Glomerular visceral epithelial cell (primary cell): Measurements from ENCODE around the gene FBH1.
"Not testable (repeated sequence)": the region's sequence is repeated elsewhere in the genome, so short reads cannot be mapped to it uniquely, and the experiment has no call there.

Experiments
- DNase-seq: peaks from one replicate; pipeline ENCODE4 v3.0.0-alpha.2; 2016; ENCODE audit errors: extremely low spot score

FBH1 gene

DNA sequence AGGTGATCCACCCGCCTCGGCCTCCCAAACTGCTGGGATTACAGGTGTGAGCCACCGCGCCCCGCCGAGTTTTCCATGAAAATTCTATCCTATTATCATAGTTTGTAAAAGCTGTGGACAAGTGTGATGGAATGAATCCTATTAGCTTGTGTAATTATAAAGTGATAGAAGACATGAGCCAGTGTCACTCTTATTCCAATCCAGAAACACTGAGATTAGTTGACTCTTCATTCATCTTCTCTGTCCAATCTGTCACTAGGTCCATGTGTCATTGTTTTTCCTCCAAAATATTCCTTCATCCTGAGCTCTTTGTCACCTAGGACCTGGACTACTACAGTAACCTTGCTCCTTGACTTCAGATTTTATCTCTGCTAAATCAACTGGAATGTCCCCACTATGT, 13.5 kb downstream of the FBH1 start:
- no peak for DNase-seq

GRCh38 chr10:5904227-5904626, 14.2 kb downstream of the FBH1 start:
- DNase-seq = no peak

DNA sequence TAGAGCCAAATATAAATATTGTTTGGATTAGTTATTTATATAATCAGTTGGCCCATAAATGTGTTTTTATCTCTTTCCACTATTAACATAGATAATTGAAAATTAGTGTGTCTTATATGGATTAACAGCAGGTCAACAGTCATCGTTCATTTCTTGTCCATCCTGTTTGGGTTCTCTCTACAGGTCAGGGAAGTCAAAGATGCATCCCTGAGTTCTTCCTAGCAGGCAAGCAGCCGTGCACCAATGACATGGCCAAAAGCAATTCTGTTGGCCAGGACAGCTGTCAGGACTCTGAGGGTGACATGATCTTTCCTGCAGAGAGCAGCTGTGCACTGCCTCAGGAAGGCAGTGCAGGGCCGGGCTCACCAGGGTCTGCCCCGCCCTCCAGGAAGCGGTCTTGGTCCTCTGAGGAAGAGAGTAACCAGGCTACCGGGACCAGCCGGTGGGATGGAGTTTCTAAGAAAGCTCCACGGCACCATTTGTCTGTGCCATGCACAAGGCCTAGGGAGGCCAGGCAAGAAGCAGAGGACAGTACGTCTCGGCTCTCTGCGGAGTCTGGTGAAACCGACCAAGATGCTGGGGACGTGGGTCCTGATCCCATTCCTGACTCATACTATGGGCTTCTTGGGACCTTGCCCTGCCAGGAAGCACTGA, 15.9 kb downstream of the FBH1 start:
- DNase-seq = no peak

DNA sequence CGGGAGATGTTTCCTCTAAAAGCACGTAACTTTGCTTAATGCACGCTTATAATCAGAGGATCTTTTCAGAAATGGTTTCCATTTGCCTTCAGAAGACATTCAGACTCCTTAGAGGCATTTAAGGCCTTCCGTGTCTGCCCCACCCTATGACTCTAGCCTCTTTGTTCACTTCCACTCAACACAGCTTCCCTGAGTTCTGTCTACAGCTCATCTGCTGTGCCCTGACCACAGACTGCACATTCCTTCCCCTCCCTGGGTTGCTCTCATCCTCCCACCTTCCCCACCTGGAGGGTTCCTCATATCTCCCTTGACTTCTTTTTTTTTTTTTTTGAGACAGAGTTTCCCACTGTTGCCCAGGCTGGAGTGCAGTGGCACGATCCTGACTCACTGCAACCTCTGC, 16.6 kb downstream of the FBH1 start:
- no peak for DNase-seq

DNA sequence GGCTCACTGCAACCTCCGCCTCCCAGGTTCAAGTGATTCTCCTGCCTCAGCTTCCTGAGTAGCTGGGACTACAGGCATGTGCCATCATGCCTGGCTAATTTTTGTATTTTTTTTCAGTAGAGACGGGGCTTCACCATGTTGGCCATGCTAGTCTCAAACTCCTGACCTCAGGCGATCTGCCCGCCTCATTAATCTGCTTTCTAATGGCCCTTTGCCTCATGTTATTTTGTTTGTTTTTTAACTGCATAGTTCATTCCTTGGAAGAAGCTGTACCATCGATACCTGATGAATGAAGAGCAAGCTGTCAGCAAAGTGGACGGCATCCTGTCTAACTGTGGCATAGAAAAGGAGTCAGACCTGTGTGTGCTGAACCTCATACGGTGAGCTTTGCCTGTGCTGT, 18.6 kb downstream of the FBH1 start:
- DNase-seq = not testable (repeated sequence)

DNA sequence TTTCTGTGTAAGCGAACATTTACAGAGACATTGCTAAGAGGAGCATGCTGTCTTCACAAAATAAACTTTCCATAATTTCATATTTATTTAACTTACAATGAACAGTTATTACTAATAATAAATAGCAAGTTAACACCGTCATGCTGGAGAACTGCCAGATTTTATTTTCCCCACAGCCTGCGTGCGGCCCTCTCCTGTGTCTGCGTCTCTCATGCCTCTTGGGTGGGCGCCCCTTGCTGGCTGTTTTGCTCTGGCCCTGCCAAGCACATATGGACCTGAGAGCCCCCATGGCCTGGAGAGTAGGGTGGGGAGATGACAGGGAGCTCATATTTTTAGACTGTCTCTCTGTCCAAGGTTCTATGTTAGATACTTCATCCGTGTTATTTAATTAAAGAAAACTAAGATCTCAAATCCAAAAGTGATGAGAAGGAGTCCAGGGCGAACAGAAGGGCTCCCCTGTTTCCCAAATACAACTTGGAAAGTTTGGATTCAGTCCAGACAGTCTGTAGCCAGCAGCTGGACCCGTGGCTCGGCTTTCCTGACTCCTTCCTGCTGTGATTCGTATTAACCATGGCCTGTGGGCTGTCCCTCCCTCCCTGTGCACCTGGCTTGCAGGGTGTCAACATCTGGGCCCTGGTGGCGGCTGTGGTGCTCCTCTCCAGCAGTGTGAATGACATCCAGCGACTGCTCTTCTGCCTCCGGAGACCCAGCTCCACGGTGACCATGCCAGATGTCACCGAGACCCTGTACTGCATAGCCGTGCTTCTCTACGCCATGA, 20.5 kb downstream of the FBH1 start:
- DNase-seq = no peak

DNA sequence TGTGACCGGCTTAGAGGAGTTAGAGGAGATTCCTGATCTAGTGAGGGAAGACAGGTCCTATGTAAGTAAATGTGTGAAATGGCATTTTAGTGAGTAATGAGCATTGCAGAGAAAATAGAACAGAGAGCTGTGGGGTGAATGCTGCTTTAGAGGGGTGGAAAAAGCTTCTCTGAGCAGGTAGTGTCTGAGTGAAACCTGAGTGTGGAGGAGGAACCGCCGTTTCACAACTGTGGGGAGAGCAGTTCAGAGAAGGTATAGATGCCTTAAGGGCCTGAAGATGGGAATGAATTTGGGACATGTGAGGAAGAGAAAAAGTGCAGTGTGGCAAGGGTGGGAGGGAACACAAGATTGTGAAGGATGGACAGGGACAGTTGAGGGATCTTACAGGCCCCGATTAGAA, 21.6 kb downstream of the FBH1 start:
- DNase-seq = no peak

DNA sequence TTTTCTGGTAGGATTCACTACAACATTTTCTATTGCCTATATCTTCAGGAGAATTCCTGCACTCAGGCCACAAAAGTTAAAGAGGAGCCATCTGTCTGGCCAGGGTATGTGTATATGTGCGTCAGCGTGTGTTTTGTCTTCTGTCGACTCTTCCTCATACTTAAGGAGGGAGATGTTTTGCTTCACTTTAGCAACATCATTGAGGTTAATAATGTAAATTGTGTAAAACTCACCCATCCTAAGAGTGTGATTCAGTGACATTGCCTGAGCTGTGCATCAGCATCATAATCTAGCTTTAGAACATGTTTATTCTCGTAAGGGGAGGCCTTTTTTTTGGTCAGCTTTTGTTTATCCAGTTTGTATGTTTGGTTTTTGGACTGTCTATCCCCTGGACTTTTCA, 23.7 kb downstream of the FBH1 start:
- DNase-seq = no peak

DNA sequence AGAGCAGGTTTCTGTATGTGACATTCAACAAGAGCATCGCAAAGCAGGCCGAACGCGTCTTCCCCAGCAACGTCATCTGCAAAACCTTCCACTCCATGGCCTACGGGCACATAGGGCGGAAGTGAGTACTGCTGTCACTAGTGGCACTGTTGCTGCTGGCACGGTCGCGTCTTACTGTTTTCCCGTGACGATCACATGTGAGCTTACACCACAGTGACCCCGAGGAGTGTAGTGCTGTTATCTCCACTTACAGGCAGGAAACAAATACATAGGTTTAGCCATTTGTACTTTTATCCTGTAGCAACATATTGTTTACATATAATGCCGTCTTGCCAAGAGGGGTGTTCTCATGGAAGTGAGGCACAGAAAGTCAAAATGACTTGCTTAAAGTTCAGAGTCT, 25.4 kb downstream of the FBH1 start:
- no peak for DNase-seq

GRCh38 chr10:5917305-5917704, 27.3 kb downstream of the FBH1 start:
- no peak for DNase-seq

- DNase-seq = no peak
These were observed 28.7 kb downstream of the FBH1 start for GRCh38 chr10:5918763-5919162.

DNA sequence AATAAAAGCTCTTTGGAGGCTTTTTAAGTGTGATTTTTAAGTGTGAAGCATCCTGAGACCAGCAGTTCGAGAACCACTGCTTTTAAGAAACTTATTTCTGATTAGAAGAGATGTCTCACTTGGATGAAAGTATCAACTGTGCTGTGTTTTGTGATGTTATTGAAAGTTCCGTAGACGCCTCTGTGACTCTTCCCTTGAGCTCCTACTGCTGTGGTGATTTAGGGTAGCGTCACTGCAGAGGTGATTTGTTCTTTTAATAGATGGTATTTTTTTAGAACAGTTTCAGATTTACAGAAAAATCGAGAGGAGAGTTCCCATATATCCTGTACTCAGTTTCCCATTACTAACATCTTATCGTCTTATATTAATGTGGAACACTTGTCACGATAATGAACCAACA, 29.5 kb downstream of the FBH1 start:
- DNase-seq = no peak

DNA sequence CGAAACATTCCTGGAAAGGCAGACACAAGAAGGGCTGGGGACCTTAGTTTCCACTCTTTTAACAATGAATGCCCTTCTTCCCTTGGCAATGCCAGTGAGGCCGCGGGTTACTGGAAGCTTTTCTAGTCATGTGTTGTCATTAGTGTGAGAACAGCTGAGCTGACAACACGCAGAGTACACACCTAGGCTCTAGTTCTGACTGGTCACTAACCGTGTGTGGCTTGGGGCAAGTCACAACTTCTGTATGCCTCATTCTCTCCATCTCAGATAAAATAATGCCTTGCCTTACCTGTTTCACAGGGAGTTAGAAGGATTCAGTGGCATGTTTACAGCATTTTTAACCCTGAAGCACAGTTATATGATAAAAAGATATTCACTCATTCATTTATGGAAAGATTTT, 31.7 kb downstream of the FBH1 start:
- no peak for DNase-seq

DNA sequence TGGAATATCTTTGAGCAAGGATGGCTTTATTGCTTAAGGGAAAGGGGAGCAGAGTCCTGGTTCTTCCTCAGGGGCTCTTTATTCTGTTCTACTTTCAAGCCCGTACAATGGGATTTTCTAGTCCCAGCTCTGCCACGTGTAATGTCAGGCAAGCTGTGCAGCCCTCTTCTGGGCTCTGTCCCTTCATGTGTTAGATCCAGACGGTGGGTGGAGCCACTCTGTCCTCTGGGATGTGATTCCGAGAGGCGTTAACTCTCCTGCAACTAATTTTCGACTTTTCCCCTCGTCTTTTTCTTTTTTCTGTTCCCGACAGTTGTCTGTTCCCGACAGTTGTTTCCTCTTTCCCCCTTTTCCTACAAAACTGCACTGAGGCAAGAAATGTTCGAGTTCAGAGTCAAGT, 34.8 kb downstream of the FBH1 start:
- DNase-seq = no peak

- no peak for DNase-seq
These were observed 37.3 kb downstream of the FBH1 start for GRCh38 chr10:5927306-5927705.

- no peak for DNase-seq
These were observed 39.4 kb downstream of the FBH1 start for GRCh38 chr10:5929442-5929841.

GRCh38 chr10:5930272-5930671, 40.2 kb downstream of the FBH1 start:
- no peak for DNase-seq

DNA sequence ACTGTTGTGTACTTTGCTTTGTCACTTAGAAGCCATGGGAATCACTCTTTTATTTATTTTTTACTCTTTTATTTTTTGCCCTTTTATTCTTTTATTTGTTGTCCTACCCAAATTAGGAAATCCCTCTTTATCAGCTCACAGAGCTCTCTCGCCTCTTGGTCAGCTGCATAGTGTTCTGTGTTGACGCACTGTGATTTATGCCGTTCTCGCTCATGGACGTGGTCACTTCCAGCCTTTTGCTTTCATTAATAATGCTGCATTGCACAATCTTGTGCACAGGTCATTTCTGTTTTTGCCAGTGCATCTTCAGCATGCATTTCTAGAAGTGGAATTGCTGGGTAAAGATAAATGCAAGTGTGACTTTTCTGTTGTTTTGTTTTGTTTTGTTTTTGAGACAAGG, 42.3 kb downstream of the FBH1 start:
- DNase-seq = no peak

DNA sequence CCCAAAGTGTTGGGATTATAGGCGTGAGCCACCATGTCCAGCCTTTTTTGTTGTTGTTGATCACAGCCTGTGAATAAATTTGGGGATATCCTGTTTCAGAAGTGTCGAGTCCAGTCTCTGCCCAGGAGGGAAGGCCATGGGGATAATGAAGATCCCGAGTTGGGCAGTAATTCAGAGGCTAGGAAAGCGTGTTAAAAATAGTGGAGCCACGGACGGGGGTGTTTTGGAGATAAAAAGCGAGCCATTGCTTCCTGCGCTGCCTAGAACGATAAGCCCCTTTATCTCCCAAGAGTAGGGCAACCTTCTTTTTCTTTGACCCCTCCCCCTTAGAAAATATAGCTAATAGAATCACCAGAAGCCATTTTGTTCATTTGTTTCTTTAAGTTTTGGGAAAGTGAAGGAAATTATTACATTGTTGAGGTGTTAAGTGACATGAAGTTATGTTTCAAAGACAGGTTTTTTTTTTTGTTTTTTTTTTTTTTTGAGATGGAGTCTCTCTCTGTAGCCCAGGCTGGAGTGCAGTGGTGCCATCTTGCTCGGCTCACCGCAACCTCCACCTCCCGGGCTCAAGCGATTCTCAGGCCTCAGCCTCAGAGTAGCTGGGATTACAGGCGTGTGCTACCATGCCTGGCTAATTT, 44.0 kb downstream of the FBH1 start:
- DNase-seq = no peak

DNA sequence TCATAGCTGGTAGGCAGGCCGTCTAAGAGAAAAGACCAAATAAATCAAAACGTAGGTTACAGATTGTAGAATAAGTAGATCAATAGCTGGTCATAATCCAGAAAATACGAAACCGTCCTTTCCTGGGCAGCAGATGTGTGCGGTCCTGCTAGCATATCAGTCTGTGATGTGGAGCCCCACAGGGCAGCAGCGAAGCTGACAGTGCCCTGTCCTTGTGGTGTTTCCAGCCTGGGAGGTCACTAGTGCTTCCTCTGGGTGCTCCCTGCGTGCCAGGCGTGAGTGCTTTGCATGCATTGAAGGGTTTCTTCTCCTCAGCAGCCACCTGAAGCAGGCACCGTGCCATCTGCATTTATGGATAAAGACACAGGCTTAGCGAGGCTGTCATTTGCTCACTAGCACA, 45.6 kb downstream of the FBH1 start:
- DNase-seq = no peak

DNA sequence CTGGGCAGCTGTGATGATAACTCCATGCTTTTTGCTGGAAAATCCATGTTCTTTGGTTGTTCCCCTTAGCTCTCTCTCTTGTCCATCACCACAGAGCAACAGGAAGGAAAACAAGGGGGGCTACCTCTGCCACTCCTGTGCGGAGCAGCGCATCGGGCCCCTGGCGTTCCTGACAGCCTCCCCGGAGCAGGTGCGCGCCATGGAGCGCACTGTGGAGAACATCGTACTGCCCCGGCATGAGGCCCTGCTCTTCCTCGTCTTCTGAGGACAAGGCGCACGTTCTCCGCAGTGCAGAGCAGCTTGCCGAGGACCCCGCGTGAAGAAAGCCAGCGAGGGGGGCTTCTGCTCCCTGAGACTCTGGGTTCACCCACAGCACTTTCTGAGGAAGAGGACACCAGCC, 47.0 kb downstream of the FBH1 start:
- DNase-seq = no peak

DNA sequence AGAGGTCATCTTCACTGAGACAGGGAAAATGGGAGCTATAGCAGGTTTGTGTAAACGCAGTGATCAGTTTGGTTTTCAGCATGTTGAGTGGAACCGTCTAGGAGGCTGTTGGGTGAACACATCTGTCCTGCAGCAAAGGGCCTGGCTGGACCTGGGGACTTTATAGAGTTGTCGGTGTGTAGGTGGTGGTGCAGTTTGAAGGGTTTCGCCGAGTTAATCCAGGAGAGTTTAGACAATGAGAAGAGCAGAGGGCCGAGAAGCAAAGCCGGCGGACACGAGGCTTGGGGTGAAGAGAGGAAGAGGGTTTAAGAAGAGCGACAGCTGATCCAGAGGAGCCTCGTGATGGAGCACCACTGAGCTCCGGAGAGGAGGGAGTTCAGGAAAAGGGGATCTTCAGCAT, 48.2 kb downstream of the FBH1 start:
- DNase-seq = no peak

GRCh38 chr10:5940807-5941218, 50.8 kb downstream of the FBH1 start:
- no peak for DNase-seq
